DOHH2 (cell line): ENCODE data around the gene DIS3L.
A peak's percentile ranks its signal among the peaks of the same experiment; 100 is the strongest.
"Not testable (repeated sequence)": the region's sequence is repeated elsewhere in the genome, so short reads cannot be mapped to it uniquely, and the experiment has no call there.

Source experiments
- H3F3A ChIP-seq: fragments of 200-600 bp; sonication (generic), shearing (Covaris generic); 2 replicates; pipeline ENCODE4 v1.6.0; 2016; ENCODE audit warnings: antibody characterized with exemption, mild to moderate bottlenecking; ENCODE audit not compliant: control insufficient read depth, insufficient read depth
- H3K27ac ChIP-seq: fragments of 200-600 bp; sonication (generic); 2 replicates; pipeline ENCODE4 v1.5.1; 2014; ENCODE audit warnings: low read depth, mild to moderate bottlenecking, low read length, moderate library complexity
- H3K27me3 ChIP-seq: fragments of 200-600 bp; sonication (generic); 2 replicates; pipeline ENCODE4 v1.6.1; 2014; ENCODE audit warnings: mild to moderate bottlenecking, low read length, mixed read lengths; ENCODE audit not compliant: control insufficient read depth
- H3K36me3 ChIP-seq: fragments of 200-600 bp; sonication (generic); 2 replicates; pipeline ENCODE4 v1.6.1; 2014; ENCODE audit warnings: mild to moderate bottlenecking, low read length, moderate library complexity, mixed read lengths; ENCODE audit not compliant: control insufficient read depth
- H3K4me1 ChIP-seq: fragments of 200-600 bp; sonication (generic); 2 replicates; pipeline ENCODE4 v1.6.1; 2014; ENCODE audit warnings: mild to moderate bottlenecking, low read length, mixed read lengths; ENCODE audit not compliant: control insufficient read depth
- H3K4me2 ChIP-seq: fragments of 200-600 bp; sonication (generic); 2 replicates; pipeline ENCODE4 v1.6.0; 2014; ENCODE audit warnings: mild to moderate bottlenecking, low read length, moderate library complexity
- H3K4me3 ChIP-seq: fragments of 200-600 bp; sonication (generic); 2 replicates; pipeline ENCODE4 v1.5.1; 2014; ENCODE audit warnings: mild to moderate bottlenecking, low read length, mixed read lengths
- H3K79me2 ChIP-seq: fragments of 200-600 bp; sonication (generic); 2 replicates; pipeline ENCODE4 v1.6.1; 2014; ENCODE audit warnings: mild to moderate bottlenecking, low read length, mixed read lengths; ENCODE audit not compliant: control insufficient read depth
- H3K9me2 ChIP-seq: fragments of 200-600 bp; sonication (generic); replicated peaks from 2 replicates; pipeline ENCODE4 v1.6.1; 2014; ENCODE audit warnings: mild to moderate bottlenecking, low read length, mixed read lengths; ENCODE audit not compliant: control insufficient read depth
- H3K9me3 ChIP-seq: fragments of 200-600 bp; sonication (generic); 2 replicates; pipeline ENCODE4 v1.6.1; 2014; ENCODE audit warnings: antibody characterized with exemption, low read length, mixed read lengths; ENCODE audit not compliant: control insufficient read depth, insufficient read depth
- H4K20me1 ChIP-seq: fragments of 200-600 bp; sonication (generic); 2 replicates; pipeline ENCODE4 v1.6.0; 2014; ENCODE audit warnings: low read depth, mild to moderate bottlenecking, antibody characterized with exemption, low read length, moderate library complexity; ENCODE audit not compliant: control insufficient read depth, insufficient read depth
- EZH2phosphoT487 ChIP-seq: fragments of 200-600 bp; sonication (generic); IDR thresholded peaks from 2 replicates; pipeline ENCODE4 v1.6.1; 2017; ENCODE audit warnings: borderline replicate concordance, mild to moderate bottlenecking, antibody characterized with exemption, low read length, moderate library complexity, mixed read lengths
- TF ChIP-seq, protein P1 (sequence below): fragments of 200-600 bp; sonication (generic); IDR thresholded peaks from one replicate; pipeline ENCODE4 v1.5.1; 2014; ENCODE audit warnings: antibody characterized with exemption, mild to moderate bottlenecking, low read depth, low read length; ENCODE audit not compliant: poor library complexity, severe bottlenecking

The DIS3L gene

GRCh38 chr15:66369773-66370651 is 76.6 kb downstream of the DIS3L start:
- H3K79me2 ChIP-seq = no peaks in the 10 kb centered on the region
- no peak for TF ChIP-seq EZH2phosphoT487
- TF ChIP-seq, protein P1, sequence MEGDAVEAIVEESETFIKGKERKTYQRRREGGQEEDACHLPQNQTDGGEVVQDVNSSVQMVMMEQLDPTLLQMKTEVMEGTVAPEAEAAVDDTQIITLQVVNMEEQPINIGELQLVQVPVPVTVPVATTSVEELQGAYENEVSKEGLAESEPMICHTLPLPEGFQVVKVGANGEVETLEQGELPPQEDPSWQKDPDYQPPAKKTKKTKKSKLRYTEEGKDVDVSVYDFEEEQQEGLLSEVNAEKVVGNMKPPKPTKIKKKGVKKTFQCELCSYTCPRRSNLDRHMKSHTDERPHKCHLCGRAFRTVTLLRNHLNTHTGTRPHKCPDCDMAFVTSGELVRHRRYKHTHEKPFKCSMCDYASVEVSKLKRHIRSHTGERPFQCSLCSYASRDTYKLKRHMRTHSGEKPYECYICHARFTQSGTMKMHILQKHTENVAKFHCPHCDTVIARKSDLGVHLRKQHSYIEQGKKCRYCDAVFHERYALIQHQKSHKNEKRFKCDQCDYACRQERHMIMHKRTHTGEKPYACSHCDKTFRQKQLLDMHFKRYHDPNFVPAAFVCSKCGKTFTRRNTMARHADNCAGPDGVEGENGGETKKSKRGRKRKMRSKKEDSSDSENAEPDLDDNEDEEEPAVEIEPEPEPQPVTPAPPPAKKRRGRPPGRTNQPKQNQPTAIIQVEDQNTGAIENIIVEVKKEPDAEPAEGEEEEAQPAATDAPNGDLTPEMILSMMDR = no peak
- peak overlapping the region; percentile 92 for H3K4me2 ChIP-seq
- no peaks in the 10 kb centered on the region for H4K20me1 ChIP-seq
- H3K27me3 ChIP-seq = no peaks in the 10 kb centered on the region
- no peaks in the 10 kb centered on the region for H3K9me2 ChIP-seq
- H3K9me3 ChIP-seq = no peaks in the 10 kb centered on the region
- H3K4me3 ChIP-seq = peak overlapping the region; percentile 72
- H3F3A ChIP-seq = peaks cover 10% of the 10 kb centered on the region
- peaks cover 23% of the 10 kb centered on the region for H3K4me1 ChIP-seq
- H3K27ac ChIP-seq = peak overlapping the region; percentile 53
- H3K36me3 ChIP-seq = no peaks in the 10 kb centered on the region

DNA sequence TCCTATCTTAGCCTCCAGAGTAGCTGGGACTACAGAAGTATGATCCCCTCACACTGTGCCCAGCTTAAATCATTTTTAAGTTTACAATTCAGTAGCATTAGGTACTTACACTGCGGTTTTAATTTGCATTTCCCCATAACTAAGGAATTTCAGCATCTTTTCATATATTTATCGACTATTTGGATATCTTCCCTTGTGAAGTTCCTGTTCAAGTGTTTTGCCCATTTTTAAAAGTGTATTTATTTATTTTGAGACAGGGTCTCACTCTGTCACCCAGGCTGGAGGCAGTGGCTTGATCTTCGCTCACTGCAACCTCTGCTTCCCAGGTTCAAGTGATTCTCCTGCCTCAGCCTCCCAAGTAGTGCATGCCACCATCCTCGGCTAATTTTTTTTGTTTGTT is 80.8 kb downstream of the DIS3L start:
- no peaks in the 10 kb centered on the region for H4K20me1 ChIP-seq
- no peaks in the 10 kb centered on the region for H3K36me3 ChIP-seq
- H3K9me2 ChIP-seq = no peaks in the 10 kb centered on the region
- no peaks in the 10 kb centered on the region for H3K27me3 ChIP-seq
- H3F3A ChIP-seq = peaks cover 2% of the 10 kb centered on the region; the same call in 1 of the 2 replicates
- no peak overlapping the region for H3K4me3 ChIP-seq
- no peak overlapping the region for H3K4me2 ChIP-seq
- H3K4me1 ChIP-seq = peaks cover 17% of the 10 kb centered on the region
- no peak overlapping the region for H3K27ac ChIP-seq
- H3K79me2 ChIP-seq = no peaks in the 10 kb centered on the region
- TF ChIP-seq, protein P1 = no peak
- no peak for TF ChIP-seq EZH2phosphoT487
- no peaks in the 10 kb centered on the region for H3K9me3 ChIP-seq

GRCh38 chr15:66378814-66379430 is 85.6 kb downstream of the DIS3L start:
- Histone ChIP-seq H3K36me3 (no peaks in the 10 kb centered on the region), H3K4me3 (no peak overlapping the region), H3K4me2 (no peak overlapping the region), H3K27me3 (no peaks in the 10 kb centered on the region), H4K20me1 (no peaks in the 10 kb centered on the region), H3K79me2 (no peaks in the 10 kb centered on the region), H3K27ac (no peak overlapping the region), H3K9me2 (no peaks in the 10 kb centered on the region), H3K9me3 (no peaks in the 10 kb centered on the region), H3K4me1 (no peaks in the 10 kb centered on the region), H3F3A (no peaks in the 10 kb centered on the region)
- no peak for TF ChIP-seq EZH2phosphoT487

DNA sequence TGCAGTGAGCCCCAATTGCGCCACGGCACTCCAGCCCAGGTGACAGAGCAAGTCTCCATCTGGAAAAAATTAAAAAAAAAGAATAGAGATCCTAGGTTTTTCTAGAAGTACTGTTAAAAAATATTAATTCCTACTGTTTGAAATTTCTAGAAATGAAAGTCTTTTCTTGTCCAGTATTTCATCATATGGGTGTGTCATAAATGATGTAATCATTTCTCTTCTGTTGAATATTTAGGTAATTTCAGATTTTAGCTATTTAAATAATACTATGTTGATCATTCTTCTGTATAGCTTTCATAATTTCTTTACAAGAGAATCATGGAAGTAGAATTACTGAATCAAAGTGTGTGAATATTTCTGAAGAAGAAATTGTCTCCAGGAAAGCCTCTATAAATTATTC is 88.0 kb downstream of the DIS3L start:
- not testable (repeated sequence) for H3K36me3 ChIP-seq, H3F3A ChIP-seq, H3K4me2 ChIP-seq, H4K20me1 ChIP-seq, H3K9me2 ChIP-seq, H3K9me3 ChIP-seq, H3K27ac ChIP-seq, H3K27me3 ChIP-seq, H3K4me1 ChIP-seq, H3K4me3 ChIP-seq
- peaks cover 11% of the 10 kb centered on the region for H3K79me2 ChIP-seq
